Neuronal stem cell (in vitro differentiated cells): Measurements from ENCODE around the gene PLPP2.
"Not testable (repeated sequence)": the region's sequence is repeated elsewhere in the genome, so short reads cannot be mapped to it uniquely, and the experiment has no call there.

ENCODE experiments used
- DNase-seq: peaks from one replicate; pipeline ENCODE4 v3.0.0-alpha.2; 2013; ENCODE audit warnings: low spot score
- H2AFZ ChIP-seq: one replicate; pipeline ENCODE4 v1.6.1; 2013; ENCODE audit warnings: mild to moderate bottlenecking, low read length, inconsistent platforms
- H2AK5ac ChIP-seq: 2 replicates; pipeline ENCODE4 v1.6.1; 2013; ENCODE audit warnings: low read depth, mild to moderate bottlenecking, inconsistent platforms, low read length, moderate library complexity, mixed read lengths
- H2BK120ac ChIP-seq: 2 replicates; pipeline ENCODE4 v1.6.1; 2013; ENCODE audit warnings: low read depth, mild to moderate bottlenecking, inconsistent platforms, low read length, moderate library complexity, mixed read lengths
- H2BK12ac ChIP-seq: one replicate; pipeline ENCODE4 v1.6.1; 2013; ENCODE audit warnings: low read length, inconsistent platforms
- H2BK15ac ChIP-seq: 2 replicates; pipeline ENCODE4 v1.6.1; 2013; ENCODE audit warnings: mild to moderate bottlenecking, low read length, inconsistent platforms, mixed read lengths
- H2BK5ac ChIP-seq: one replicate; pipeline ENCODE4 v1.6.1; 2013; ENCODE audit warnings: inconsistent platforms, mild to moderate bottlenecking, low read length, moderate library complexity
- H3K14ac ChIP-seq: one replicate; pipeline ENCODE4 v1.6.1; 2013; ENCODE audit warnings: low read length, inconsistent platforms
- H3K18ac ChIP-seq: 2 replicates; pipeline ENCODE4 v1.6.1; 2013; ENCODE audit warnings: low read length, inconsistent platforms
- H3K23ac ChIP-seq: 2 replicates; pipeline ENCODE4 v1.6.1; 2013; ENCODE audit warnings: low read depth, mild to moderate bottlenecking, mixed read lengths, low read length, inconsistent platforms; ENCODE audit not compliant: poor library complexity
- H3K27ac ChIP-seq: replicated peaks from 3 replicates; pipeline ENCODE4 v1.5.1; 2013; ENCODE audit warnings: low read length, inconsistent platforms
- H3K27me3 ChIP-seq, 3 experiments: 2 replicates each; pipeline ENCODE4 v1.6.1; 2013; ENCODE audit warnings: low read length in 3 of 3, mild to moderate bottlenecking in 2 of 3, inconsistent platforms in 1 of 3, low read depth in 1 of 3, mixed read lengths in 1 of 3, moderate library complexity in 1 of 3; ENCODE audit not compliant: control insufficient read depth in 3 of 3, insufficient read depth in 3 of 3
- H3K36me3 ChIP-seq, 2 donors: replicated peaks in 1 of 2; 2 replicates each; pipeline ENCODE4 v1.6.1; 2013; ENCODE audit warnings: low read length in 2 of 2; ENCODE audit not compliant: control insufficient read depth in 2 of 2, insufficient read depth in 2 of 2
- H3K4ac ChIP-seq: 2 replicates; pipeline ENCODE4 v1.6.1; 2013; ENCODE audit warnings: inconsistent platforms, mild to moderate bottlenecking, low read length, moderate library complexity
- H3K4me1 ChIP-seq, 2 donors: 1 replicate in 1 of 2; 2 replicates in 1 of 2; pipeline ENCODE4 v1.6.1; 2013; ENCODE audit warnings: low read length in 2 of 2, low read depth in 1 of 2; ENCODE audit not compliant: control insufficient read depth in 2 of 2, insufficient read depth in 1 of 2
- H3K4me2 ChIP-seq: one replicate; pipeline ENCODE4 v1.6.1; 2013; ENCODE audit warnings: mild to moderate bottlenecking, low read length, inconsistent platforms; ENCODE audit not compliant: insufficient read depth, poor library complexity, severe bottlenecking
- H3K4me3 ChIP-seq, 2 donors: 2 replicates each; pipeline ENCODE4 v1.5.1; 2013; ENCODE audit warnings: low read length in 2 of 2, mild to moderate bottlenecking in 2 of 2, inconsistent platforms in 1 of 2, moderate library complexity in 1 of 2
- H3K79me1 ChIP-seq: one replicate; pipeline ENCODE4 v1.6.1; 2013; ENCODE audit warnings: low read depth, mild to moderate bottlenecking, inconsistent platforms, low read length, moderate library complexity
- H3K9ac ChIP-seq: one replicate; pipeline ENCODE4 v1.6.1; 2013; ENCODE audit warnings: mild to moderate bottlenecking, low read depth, low read length, inconsistent platforms; ENCODE audit not compliant: poor library complexity
- H3K9me3 ChIP-seq, 2 donors: replicated peaks in 1 of 2; 2 replicates each; pipeline versions ENCODE3 to v1.6.1; 2013; ENCODE audit warnings: low read length in 2 of 2, mild to moderate bottlenecking in 2 of 2, inconsistent platforms in 1 of 2, low read depth in 1 of 2, mixed read lengths in 1 of 2, moderate library complexity in 1 of 2; ENCODE audit not compliant: control insufficient read depth in 2 of 2, insufficient read depth in 1 of 2
- H4K8ac ChIP-seq: one replicate; pipeline ENCODE4 v1.6.1; 2013; ENCODE audit warnings: low read depth, mild to moderate bottlenecking, inconsistent platforms, low read length, moderate library complexity
- H4K91ac ChIP-seq: one replicate; pipeline ENCODE4 v1.6.1; 2013; ENCODE audit warnings: low read length, low read depth, mild to moderate bottlenecking, inconsistent platforms; ENCODE audit not compliant: poor library complexity
- WGBS, 2 donors: extraction: QIAGEN DNeasy Blood & Tissue Kit; methylation state at CpG; one replicate each; pipeline ENCODE4 v1.1.7; 2013; ENCODE audit warnings: missing lambda C conversion rate in 2 of 2, mixed read lengths in 1 of 2; ENCODE audit not compliant: insufficient read length in 2 of 2, insufficient replicate concordance in 1 of 2; ENCODE audit errors: extremely low coverage in 2 of 2; 5-methylcytosine and 5-hydroxymethylcytosine counted together

Gene PLPP2

DNA sequence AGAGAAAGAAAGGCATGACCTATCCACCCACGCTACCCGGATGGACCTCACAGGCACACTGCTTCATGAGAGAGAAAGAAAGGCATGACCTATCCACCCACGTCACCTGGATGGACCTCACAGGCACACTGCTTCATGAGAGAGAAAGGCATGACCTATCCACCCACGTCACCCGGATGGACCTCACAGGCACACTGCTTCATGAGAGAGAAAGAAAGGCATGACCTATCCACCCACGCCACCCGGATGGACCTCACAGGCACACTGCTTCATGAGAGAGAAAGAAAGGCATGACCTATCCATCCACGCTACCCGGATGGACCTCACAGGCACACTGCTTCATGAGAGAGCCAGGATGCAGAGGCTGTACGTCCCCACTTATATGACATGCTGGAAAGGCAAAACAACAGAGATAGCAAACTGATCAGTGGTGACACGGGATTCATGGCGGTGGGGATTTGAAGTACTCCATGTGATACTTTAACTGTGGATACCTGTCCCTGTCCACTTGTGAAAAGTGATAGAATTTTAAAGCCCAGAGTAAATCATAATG lies 20.4 kb downstream of the PLPP2 start:
- not testable (repeated sequence) for H3K4me1 ChIP-seq, H2AFZ ChIP-seq, H3K18ac ChIP-seq, H2BK5ac ChIP-seq, H2BK120ac ChIP-seq, H3K9ac ChIP-seq, H3K4me2 ChIP-seq, H4K91ac ChIP-seq, H4K8ac ChIP-seq, H3K4me3 ChIP-seq, H3K23ac ChIP-seq, H3K36me3 ChIP-seq, DNase-seq, H3K27ac ChIP-seq, H2AK5ac ChIP-seq, H3K9me3 ChIP-seq, H3K4ac ChIP-seq, H3K79me1 ChIP-seq, H3K14ac ChIP-seq, H2BK15ac ChIP-seq, H2BK12ac ChIP-seq
- WGBS, 2 donors: no CpG with 5 or more reads among the region's 12 CpGs
- peaks cover 6 to 32% (median 11%) of the 10 kb centered on the region in 3 experiments for H3K27me3 ChIP-seq

DNA sequence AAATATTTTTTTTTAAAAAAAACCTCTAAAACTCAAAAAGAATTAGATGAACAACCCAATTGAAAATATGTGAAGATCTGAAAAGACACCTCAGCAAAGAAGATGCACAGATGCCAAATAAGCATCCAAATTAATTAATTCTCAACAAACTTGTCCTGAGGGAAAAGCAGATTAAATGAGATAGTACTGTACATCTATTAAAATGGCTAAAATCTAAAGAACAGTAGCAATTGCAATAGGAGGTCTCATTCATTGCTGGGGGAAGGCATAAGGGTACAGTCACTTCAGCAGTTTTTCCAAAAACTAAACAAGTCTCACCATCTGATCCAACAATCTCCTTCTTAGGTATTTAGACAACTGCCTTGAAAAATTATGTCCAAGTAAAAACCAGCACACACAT lies 22.0 kb downstream of the PLPP2 start:
- Histone ChIP-seq H3K27ac (no peak overlapping the region), H2BK15ac (no peak overlapping the region), H4K8ac (no peak overlapping the region), H3K36me3 (no peaks in the 10 kb centered on the region), H3K27me3 (peaks cover 6 to 44% (median 14%) of the 10 kb centered on the region in 3 experiments), H2BK5ac (no peak overlapping the region), H3K4me1 (peaks cover 2 to 3% of the 10 kb centered on the region in 2 donors), H3K23ac (no peak overlapping the region), H2AK5ac (no peak overlapping the region), H2BK120ac (no peak overlapping the region), H3K4me2 (no peak overlapping the region), H2BK12ac (no peak overlapping the region), H3K79me1 (no peaks in the 10 kb centered on the region), H3K9me3 (no peaks in the 10 kb centered on the region), H3K4me3 (no peak overlapping the region), H3K4ac (no peak overlapping the region), H3K18ac (no peak overlapping the region), H3K14ac (no peak overlapping the region), H4K91ac (no peak overlapping the region), H2AFZ (no peak overlapping the region), H3K9ac (no peak overlapping the region)
- no peak for DNase-seq

- peaks cover 1% of the 10 kb centered on the region in 2 donors for H3K4me1 ChIP-seq
- WGBS, 2 donors: no CpG with 5 or more reads among the region's 1 CpG
- no peak overlapping the region for H3K4ac ChIP-seq
- no peak overlapping the region for H2BK5ac ChIP-seq
- H3K4me3 ChIP-seq: no peak overlapping the region
- DNase-seq: no peak
- H3K23ac ChIP-seq: no peak overlapping the region
- no peak overlapping the region for H2BK120ac ChIP-seq
- H3K79me1 ChIP-seq: no peaks in the 10 kb centered on the region
- no peak overlapping the region for H2AFZ ChIP-seq
- no peak overlapping the region for H3K9ac ChIP-seq
- no peak overlapping the region for H3K4me2 ChIP-seq
- H3K14ac ChIP-seq: no peak overlapping the region
- H2AK5ac ChIP-seq: no peak overlapping the region
- no peak overlapping the region for H3K27ac ChIP-seq
- no peak overlapping the region for H2BK15ac ChIP-seq
- no peak overlapping the region for H3K18ac ChIP-seq
- no peak overlapping the region for H2BK12ac ChIP-seq
- H4K8ac ChIP-seq: no peak overlapping the region
- H3K27me3 ChIP-seq: peaks cover 5 to 36% (median 9%) of the 10 kb centered on the region in 3 experiments
- H3K9me3 ChIP-seq: no peaks in the 10 kb centered on the region
- no peaks in the 10 kb centered on the region for H3K36me3 ChIP-seq
- H4K91ac ChIP-seq: no peak overlapping the region
These were observed 29.1 kb downstream of the PLPP2 start for GRCh38 chr19:262125-262524.

GRCh38 chr19:256804-257203 lies 34.4 kb downstream of the PLPP2 start:
- WGBS, 2 donors: no CpG with 5 or more reads among the region's 3 CpGs
- DNase-seq: not testable (repeated sequence)

More at GRCh38 chr19:256804-257203, 34.4 kb downstream of the PLPP2 start:
- not testable (repeated sequence) for H4K91ac ChIP-seq, H2BK15ac ChIP-seq, H3K9ac ChIP-seq, H2BK12ac ChIP-seq, H2AFZ ChIP-seq, H3K14ac ChIP-seq, H3K27ac ChIP-seq, H3K18ac ChIP-seq, H3K36me3 ChIP-seq, H2BK5ac ChIP-seq, H2BK120ac ChIP-seq, H3K4me3 ChIP-seq, H3K4ac ChIP-seq, H3K23ac ChIP-seq, H3K9me3 ChIP-seq, H3K4me2 ChIP-seq, H3K4me1 ChIP-seq, H3K27me3 ChIP-seq, H2AK5ac ChIP-seq, H4K8ac ChIP-seq, H3K79me1 ChIP-seq
